ACC112 (cell line): ENCODE results near the gene MBD4.

Source experiments
- H2AFZ ChIP-seq: fragments of 200-600 bp; sonication (generic); one replicate; pipeline ENCODE4 v1.6.0; 2017; ENCODE audit warnings: antibody characterized with exemption, low read length; ENCODE audit not compliant: unreplicated experiment
- H3K27ac ChIP-seq: fragments of 200-600 bp; sonication (generic); 2 replicates; pipeline ENCODE4 v1.5.1; 2014; ENCODE audit warnings: low read depth, mild to moderate bottlenecking, antibody characterized with exemption, low read length, moderate library complexity
- H3K27me3 ChIP-seq: fragments of 200-600 bp; sonication (generic); 2 replicates; pipeline ENCODE4 v1.6.1; 2014; ENCODE audit warnings: mild to moderate bottlenecking, antibody characterized with exemption, low read length, moderate library complexity, mixed read lengths; ENCODE audit not compliant: insufficient read depth
- H3K36me3 ChIP-seq: fragments of 200-600 bp; sonication (generic); 2 replicates; pipeline ENCODE4 v1.6.1; 2016; ENCODE audit warnings: mild to moderate bottlenecking, antibody characterized with exemption, low read length, moderate library complexity, mixed read lengths; ENCODE audit not compliant: insufficient read depth
- H3K4me1 ChIP-seq: fragments of 200-600 bp; sonication (generic); one replicate; pipeline ENCODE4 v1.6.1; 2016; ENCODE audit warnings: low read length, mixed read lengths; ENCODE audit not compliant: insufficient read depth, unreplicated experiment, control insufficient read depth
- H3K4me3 ChIP-seq: fragments of 200-600 bp; sonication (generic); 2 replicates; pipeline ENCODE4 v1.5.1; 2014; ENCODE audit warnings: mild to moderate bottlenecking, low read depth, low read length
- H3K79me2 ChIP-seq: fragments of 200-600 bp; sonication (generic); one replicate; pipeline ENCODE4 v1.6.0; 2016; ENCODE audit warnings: low read length; ENCODE audit not compliant: control insufficient read depth, unreplicated experiment, insufficient read depth

The MBD4 gene

GRCh38 chr3:129462361-129462968 is 22.7 kb upstream of the MBD4 start:
- no peak overlapping the region for H2AFZ ChIP-seq
- no peak overlapping the region for H3K4me3 ChIP-seq
- no peaks in the 10 kb centered on the region for H3K79me2 ChIP-seq
- no peaks in the 10 kb centered on the region for H3K36me3 ChIP-seq
- peaks cover 16% of the 10 kb centered on the region for H3K4me1 ChIP-seq
- peak overlapping the region; percentile 97 for H3K27ac ChIP-seq
- H3K27me3 ChIP-seq, result no peaks in the 10 kb centered on the region

GRCh38 chr3:129461461-129462146 is 21.9 kb upstream of the MBD4 start:
- H3K4me3 ChIP-seq, result no peak overlapping the region
- peak overlapping the region; percentile 29 for H2AFZ ChIP-seq
- peak overlapping the region; percentile 97 for H3K27ac ChIP-seq

DNA sequence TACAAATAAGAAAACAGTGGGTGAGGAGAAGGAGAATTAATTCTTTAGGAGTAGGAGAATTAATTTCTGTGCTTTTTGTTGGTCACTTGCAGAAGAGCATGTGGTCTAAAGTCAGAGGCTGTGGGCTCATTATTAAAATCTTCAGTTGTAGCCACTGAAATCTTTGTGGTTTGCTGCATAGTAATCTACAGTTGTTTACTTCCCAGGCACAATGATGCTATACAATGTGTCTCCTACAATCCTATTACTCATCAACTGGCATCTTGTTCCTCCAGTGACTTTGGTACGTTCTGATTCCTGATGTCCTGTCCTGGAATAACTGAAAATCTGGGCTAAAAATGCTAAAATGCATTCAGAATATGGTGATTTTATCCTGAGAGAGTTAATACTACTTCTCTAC is 21.3 kb upstream of the MBD4 start:
- H3K4me3 ChIP-seq, result no peak overlapping the region
- H3K36me3 ChIP-seq, result no peaks in the 10 kb centered on the region
- H3K27ac ChIP-seq, result peak overlapping the region; percentile 97
- H3K79me2 ChIP-seq, result no peaks in the 10 kb centered on the region
- peak overlapping the region; percentile 29 for H2AFZ ChIP-seq
- peaks cover 16% of the 10 kb centered on the region for H3K4me1 ChIP-seq
- no peaks in the 10 kb centered on the region for H3K27me3 ChIP-seq

More at GRCh38 chr3:129461461-129462146, 21.9 kb upstream of the MBD4 start:
- no peaks in the 10 kb centered on the region for H3K79me2 ChIP-seq
- H3K4me1 ChIP-seq, result peaks cover 16% of the 10 kb centered on the region
- no peaks in the 10 kb centered on the region for H3K27me3 ChIP-seq
- H3K36me3 ChIP-seq, result no peaks in the 10 kb centered on the region

GRCh38 chr3:129460572-129460971 is 20.8 kb upstream of the MBD4 start:
- Histone ChIP-seq H3K4me3 (no peak overlapping the region), H3K27ac (peak overlapping the region; percentile 97), H2AFZ (no peak overlapping the region), H3K4me1 (peaks cover 16% of the 10 kb centered on the region), H3K36me3 (no peaks in the 10 kb centered on the region), H3K27me3 (no peaks in the 10 kb centered on the region), H3K79me2 (no peaks in the 10 kb centered on the region)

GRCh38 chr3:129460155-129460554 is 20.4 kb upstream of the MBD4 start:
- no peaks in the 10 kb centered on the region for H3K27me3 ChIP-seq
- no peak overlapping the region for H3K4me3 ChIP-seq
- peaks cover 16% of the 10 kb centered on the region for H3K4me1 ChIP-seq
- H2AFZ ChIP-seq, result no peak overlapping the region
- H3K36me3 ChIP-seq, result no peaks in the 10 kb centered on the region
- H3K79me2 ChIP-seq, result no peaks in the 10 kb centered on the region
- H3K27ac ChIP-seq, result peak overlapping the region; percentile 97

- H3K4me3 ChIP-seq, result no peak overlapping the region
- H3K27me3 ChIP-seq, result no peaks in the 10 kb centered on the region
- H3K27ac ChIP-seq, result no peak overlapping the region
- H3K36me3 ChIP-seq, result peaks cover 16% of the 10 kb centered on the region; the same call in 1 of the 2 replicates
- no peaks in the 10 kb centered on the region for H3K79me2 ChIP-seq
- H3K4me1 ChIP-seq, result no peaks in the 10 kb centered on the region
- no peak overlapping the region for H2AFZ ChIP-seq
Measured at GRCh38 chr3:129453732-129454131, 14.0 kb upstream of the MBD4 start.

GRCh38 chr3:129449279-129450115 is 9.7 kb upstream of the MBD4 start:
- Histone ChIP-seq H3K4me3 (no peak overlapping the region), H3K36me3 (peaks cover 11% of the 10 kb centered on the region; the same call in 1 of the 2 replicates), H3K27ac (no peak overlapping the region), H3K79me2 (peaks cover 7% of the 10 kb centered on the region), H3K4me1 (no peaks in the 10 kb centered on the region), H3K27me3 (no peaks in the 10 kb centered on the region), H2AFZ (no peak overlapping the region)

GRCh38 chr3:129448186-129448895 is 8.6 kb upstream of the MBD4 start:
- H3K79me2 ChIP-seq, result peaks cover 9% of the 10 kb centered on the region

GRCh38 chr3:129446926-129447325 is 7.2 kb upstream of the MBD4 start:
- 0 out of 2 replicates have a peak, but pooled peaks cover 5% of the 10 kb centered on the region for H3K36me3 ChIP-seq
- peaks cover 20% of the 10 kb centered on the region for H3K79me2 ChIP-seq
- H3K27me3 ChIP-seq, result no peaks in the 10 kb centered on the region
- H3K4me3 ChIP-seq, result no peak overlapping the region
- H3K27ac ChIP-seq, result no peak overlapping the region
- H2AFZ ChIP-seq, result no peak overlapping the region
- H3K4me1 ChIP-seq, result peaks cover 23% of the 10 kb centered on the region

More at GRCh38 chr3:129448186-129448895, 8.6 kb upstream of the MBD4 start:
- Histone ChIP-seq H3K4me3 (no peak overlapping the region), H3K27ac (no peak overlapping the region), H3K36me3 (peaks cover 11% of the 10 kb centered on the region; the same call in 1 of the 2 replicates), H3K4me1 (peaks cover 9% of the 10 kb centered on the region), H2AFZ (no peak overlapping the region), H3K27me3 (no peaks in the 10 kb centered on the region)

DNA sequence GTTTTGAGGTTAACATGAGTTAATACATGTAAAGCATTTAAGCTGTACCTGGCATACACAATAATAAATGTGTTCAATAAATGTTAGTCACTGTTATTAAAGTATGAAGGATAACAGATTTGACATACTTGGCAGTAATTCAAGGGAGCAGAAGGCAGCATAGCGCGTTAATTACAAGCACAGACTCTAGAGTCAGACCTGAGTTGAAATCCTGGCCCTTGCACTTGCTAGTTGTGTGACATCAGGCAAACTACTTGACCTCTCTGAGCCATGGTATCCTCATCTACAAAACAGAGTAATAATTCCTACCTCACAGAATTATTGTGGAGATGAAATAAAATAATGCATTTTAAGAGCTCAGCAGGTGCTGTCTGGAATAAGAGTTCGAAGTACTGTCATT is 5.7 kb upstream of the MBD4 start:
- no peak overlapping the region for H2AFZ ChIP-seq
- H3K27me3 ChIP-seq, result no peaks in the 10 kb centered on the region
- no peak overlapping the region for H3K27ac ChIP-seq
- peaks cover 33% of the 10 kb centered on the region for H3K4me1 ChIP-seq
- H3K79me2 ChIP-seq, result peaks cover 28% of the 10 kb centered on the region
- H3K36me3 ChIP-seq, result no peaks in the 10 kb centered on the region
- H3K4me3 ChIP-seq, result no peak overlapping the region
